H9 (cell line): ENCODE measurements around the gene LEO1. TPM values are rescaled to one million over a fixed set of nuclear protein-coding genes. Genes with fewer than 3 reads are reported as not detected.

Experiments used
- DNase-seq: peaks from one replicate; pipeline ENCODE4 v3.0.0-alpha.2; 2017
- H2AFZ ChIP-seq: one replicate; pipeline ENCODE4 v1.6.1; 2013; ENCODE audit warnings: mild to moderate bottlenecking, low read length, control low read depth, moderate library complexity
- H2AK5ac ChIP-seq: 2 replicates; pipeline ENCODE4 v1.6.1; 2013; ENCODE audit warnings: low read length, control low read depth, mixed read lengths; ENCODE audit not compliant: insufficient read length
- H2BK120ac ChIP-seq: one replicate; pipeline ENCODE4 v1.6.1; 2013; ENCODE audit warnings: low read depth, mild to moderate bottlenecking, low read length, control low read depth, inconsistent platforms; ENCODE audit not compliant: poor library complexity, severe bottlenecking
- H2BK12ac ChIP-seq: 2 replicates; pipeline ENCODE4 v1.6.1; 2013; ENCODE audit warnings: low read length, control low read depth, mixed read lengths, low read depth; ENCODE audit not compliant: insufficient read length
- H2BK15ac ChIP-seq: 2 replicates; pipeline ENCODE4 v1.6.1; 2013; ENCODE audit warnings: low read depth, low read length, control low read depth
- H2BK20ac ChIP-seq: one replicate; pipeline ENCODE4 v1.6.1; 2013; ENCODE audit warnings: low read depth, mild to moderate bottlenecking, low read length, control low read depth, inconsistent platforms; ENCODE audit not compliant: poor library complexity, severe bottlenecking
- H2BK5ac ChIP-seq: 2 replicates; pipeline ENCODE4 v1.6.1; 2013; ENCODE audit warnings: low read length, control low read depth, mixed read lengths; ENCODE audit not compliant: insufficient read length
- H3K14ac ChIP-seq: 2 replicates; pipeline ENCODE4 v1.6.1; 2013; ENCODE audit warnings: low read length, control low read depth; ENCODE audit not compliant: insufficient read depth
- H3K18ac ChIP-seq: 2 replicates; pipeline ENCODE4 v1.6.1; 2013; ENCODE audit warnings: low read depth, mild to moderate bottlenecking, mixed read lengths, low read length, control low read depth; ENCODE audit not compliant: insufficient read length
- H3K23ac ChIP-seq: 2 replicates; pipeline ENCODE4 v1.6.1; 2013; ENCODE audit warnings: low read length, control low read depth, mixed read lengths, low read depth; ENCODE audit not compliant: insufficient read length
- H3K23me2 ChIP-seq: 2 replicates; pipeline ENCODE4 v1.6.1; 2013; ENCODE audit warnings: low read depth, mild to moderate bottlenecking, mixed read lengths, low read length, control low read depth; ENCODE audit not compliant: insufficient read length, poor library complexity, severe bottlenecking
- H3K27ac ChIP-seq: 2 replicates; pipeline ENCODE4 v1.5.1; 2013; ENCODE audit warnings: low read length, control low read depth, mixed read lengths, low read depth; ENCODE audit not compliant: insufficient read length
- H3K27me3 ChIP-seq: 2 replicates; pipeline ENCODE4 v1.6.1; 2013; ENCODE audit warnings: low read length, control low read depth, inconsistent platforms; ENCODE audit not compliant: insufficient read depth
- H3K4ac ChIP-seq: 2 replicates; pipeline ENCODE4 v1.6.1; 2013; ENCODE audit warnings: low read depth, mild to moderate bottlenecking, control low read depth, inconsistent platforms, low read length, moderate library complexity
- H3K4me1 ChIP-seq: 2 replicates; pipeline ENCODE4 v1.6.1; 2013; ENCODE audit warnings: low read length, control low read depth, inconsistent platforms; ENCODE audit not compliant: insufficient read depth
- H3K4me2 ChIP-seq: 2 replicates; pipeline ENCODE4 v1.6.1; 2013; ENCODE audit warnings: low read length, control low read depth, mixed read lengths; ENCODE audit not compliant: insufficient read length, insufficient read depth
- H3K56ac ChIP-seq: 2 replicates; pipeline ENCODE4 v1.6.1; 2013; ENCODE audit warnings: low read depth, mild to moderate bottlenecking, mixed read lengths, low read length, control low read depth; ENCODE audit not compliant: insufficient read length
- H3K79me1 ChIP-seq: 2 replicates; pipeline ENCODE4 v1.6.1; 2013; ENCODE audit warnings: low read depth, mild to moderate bottlenecking, moderate library complexity, low read length, control low read depth, inconsistent platforms; ENCODE audit not compliant: insufficient read depth, poor library complexity, severe bottlenecking
- H3K79me2 ChIP-seq: 2 replicates; pipeline ENCODE4 v1.6.1; 2013; ENCODE audit warnings: low read length, control low read depth, inconsistent platforms; ENCODE audit not compliant: insufficient read depth
- H3K9ac ChIP-seq: 2 replicates; pipeline ENCODE4 v1.6.1; 2013; ENCODE audit warnings: low read length, control low read depth, mixed read lengths; ENCODE audit not compliant: insufficient read length; ENCODE audit errors: extremely low read depth
- H3K9me3 ChIP-seq: one replicate; pipeline ENCODE4 v1.6.1; 2013; ENCODE audit warnings: low read depth, low read length, inconsistent platforms; ENCODE audit not compliant: control insufficient read depth
- H3T11ph ChIP-seq: one replicate; pipeline ENCODE4 v1.6.1; 2013; ENCODE audit warnings: mild to moderate bottlenecking, low read length, control low read depth, inconsistent platforms
- H4K20me1 ChIP-seq: one replicate; pipeline ENCODE4 v1.6.1; 2013; ENCODE audit not compliant: control insufficient read depth, insufficient read length, insufficient read depth
- H4K5ac ChIP-seq: 2 replicates; pipeline ENCODE4 v1.6.1; 2013; ENCODE audit warnings: low read depth, mild to moderate bottlenecking, mixed read lengths, low read length, control low read depth; ENCODE audit not compliant: insufficient read length
- H4K8ac ChIP-seq: replicated peaks from 2 replicates; pipeline ENCODE4 v1.6.1; 2013; ENCODE audit warnings: low read length, control low read depth, mixed read lengths, low read depth; ENCODE audit not compliant: insufficient read length
- H4K91ac ChIP-seq: 2 replicates; pipeline ENCODE4 v1.6.1; 2013; ENCODE audit warnings: low read depth, mild to moderate bottlenecking, moderate library complexity, mixed read lengths, low read length, control low read depth; ENCODE audit not compliant: insufficient read length
- H3K27ac Mint-ChIP-seq, 3 experiments: 2 replicates in 2 of 3; 3 replicates in 1 of 3; pipeline ENCODE4 v1.8.0; 2020 to 2021; ENCODE audit warnings: mixed read lengths in 3 of 3, mild to moderate bottlenecking in 1 of 3, moderate library complexity in 1 of 3
- H3K27me3 Mint-ChIP-seq: 2 replicates; pipeline ENCODE4 v1.8.0; 2021; ENCODE audit warnings: low read depth, mild to moderate bottlenecking, moderate library complexity, mixed read lengths
- H3K36me3 Mint-ChIP-seq, 3 experiments: 2 replicates in 2 of 3; 3 replicates in 1 of 3; pipeline ENCODE4 v1.8.0; 2020 to 2021; ENCODE audit warnings: low read depth in 3 of 3, mixed read lengths in 3 of 3; ENCODE audit not compliant: insufficient read depth in 1 of 3
- H3K4me1 Mint-ChIP-seq, 2 experiments: 2 replicates each; pipeline ENCODE4 v1.8.0; 2020; ENCODE audit warnings: mixed read lengths in 2 of 2
- H3K4me3 Mint-ChIP-seq, 2 experiments: 2 replicates in 1 of 2; 3 replicates in 1 of 2; pipeline ENCODE4 v1.8.0; 2020 to 2021; ENCODE audit warnings: mild to moderate bottlenecking in 2 of 2, mixed read lengths in 2 of 2, moderate library complexity in 1 of 2
- H3K9me3 Mint-ChIP-seq, 2 experiments: 2 replicates in 1 of 2; 3 replicates in 1 of 2; pipeline ENCODE4 v1.8.0; 2020; ENCODE audit warnings: mild to moderate bottlenecking in 2 of 2, mixed read lengths in 2 of 2, moderate library complexity in 1 of 2
- CTCF ChIP-seq: fragments of 200-600 bp; sonication (generic); conservative IDR thresholded peaks from 3 replicates; pipeline ENCODE4 v1.8.0; 2021; ENCODE audit warnings: antibody characterized with exemption, mild to moderate bottlenecking
- WGBS: extraction: QIAGEN DNeasy Blood & Tissue Kit; methylation state at CpG from one replicate; pipeline ENCODE4 v1.1.7; 2013; ENCODE audit warnings: missing lambda C conversion rate, low lambda C conversion rate, mixed read lengths; ENCODE audit not compliant: insufficient read length; ENCODE audit errors: extremely low coverage; 5-methylcytosine and 5-hydroxymethylcytosine counted together
- total RNA-seq: library from RNA; stranded (reverse); gene quantifications from 2 replicates; pipeline ENCODE4 v1.2.1, GENCODE V29; 2021

LEO1 gene
- total RNA-seq, 1 experiment from 2014 or later: 30.3 TPM

- H2AK5ac ChIP-seq: no peak overlapping the region
- H4K91ac ChIP-seq: no peak overlapping the region
- no peak overlapping the region for H3K27ac ChIP-seq
- Mint-ChIP-seq H3K9me3 (no peaks in the 10 kb centered on the region), H3K4me1 (peaks cover 11 to 13% of the 10 kb centered on the region in 2 experiments), H3K27me3 (no peaks in the 10 kb centered on the region), H3K4me3 (no peak overlapping the region), H3K36me3 (peaks cover 0 to 14% (median 5%) of the 10 kb centered on the region in 3 experiments; a peak in 4 of 7 replicates), H3K27ac (no peak overlapping the region)
- no peak overlapping the region for H2BK20ac ChIP-seq
- no peaks in the 10 kb centered on the region for H4K20me1 ChIP-seq
- no peaks in the 10 kb centered on the region for H3K79me2 ChIP-seq
- no peaks in the 10 kb centered on the region for H3K79me1 ChIP-seq
- H2BK15ac ChIP-seq: no peak overlapping the region
- H3K23ac ChIP-seq: no peak overlapping the region
- no peak overlapping the region for H3K18ac ChIP-seq
- H2BK12ac ChIP-seq: no peak overlapping the region
- H3K9me3 ChIP-seq: no peaks in the 10 kb centered on the region
- WGBS: no CpG with 5 or more reads among the region's 4 CpGs
- H3K9ac ChIP-seq: no peak overlapping the region
- DNase-seq: no peak
- H2BK120ac ChIP-seq: no peak overlapping the region
- H3K4ac ChIP-seq: no peak overlapping the region
- H3K4me1 ChIP-seq: peaks cover 7% of the 10 kb centered on the region; the same call in 1 of the 2 replicates
- H3K27me3 ChIP-seq: no peaks in the 10 kb centered on the region
- no peak overlapping the region for H4K8ac ChIP-seq
- no peak overlapping the region for H3K14ac ChIP-seq
- no peak overlapping the region for H2BK5ac ChIP-seq
- no peak overlapping the region for H3K56ac ChIP-seq
- H3K4me2 ChIP-seq: no peak overlapping the region
- no peak overlapping the region for H4K5ac ChIP-seq
- H3K23me2 ChIP-seq: no peaks in the 10 kb centered on the region
- H2AFZ ChIP-seq: no peak overlapping the region
- TF ChIP-seq CTCF: no peak
- H3T11ph ChIP-seq: no peak overlapping the region
Observed at GRCh38 chr15:51931638-51932037, 39.9 kb downstream of the LEO1 start.
